K562 (cell line): ENCODE results near the gene PDZD8. TPM values are rescaled to one million over a fixed set of nuclear protein-coding genes. Genes with fewer than 3 reads are reported as not detected.

Experiments used
- BRCA1 ChIP-seq, 2 experiments: fragments of 450-650 bp in 1 of 2; sonication (generic) in 1 of 2; formaldehyde crosslinking in 1 of 2; IDR thresholded peaks; 2 replicates each; pipeline versions ENCODE4 v1.5.0 to v1.6.1; 2017 to 2020; ENCODE audit warnings: mild to moderate bottlenecking in 1 of 2, missing genetic modification reagents in 1 of 2
- CTBP1 ChIP-seq: fragments of 450-650 bp; IDR thresholded peaks from 2 replicates; pipeline ENCODE4 v1.6.1; 2016; ENCODE audit warnings: borderline replicate concordance
- ELF1 ChIP-seq: fragments of 200-800 bp; sonication (Bioruptor generic); IDR thresholded peaks from 2 replicates; pipeline ENCODE4 v1.6.1; 2016; ENCODE audit warnings: missing genetic modification characterization, missing compliant biosample characterization
- POLR2AphosphoS2 ChIP-seq: IDR thresholded peaks from 2 replicates; pipeline ENCODE4 v1.6.1; 2012; ENCODE audit warnings: low read length, improper control_type of control experiment
- PTBP1 ChIP-seq: fragments of 200-400 bp; formaldehyde crosslinking; IDR thresholded peaks from 2 replicates; pipeline ENCODE4 v1.6.1; 2017; ENCODE audit warnings: low read depth, low read length
- RBM22 ChIP-seq: fragments of 200-400 bp; formaldehyde crosslinking; IDR thresholded peaks from 2 replicates; pipeline ENCODE4 v1.6.1; 2018; ENCODE audit warnings: low read length, low read depth; ENCODE audit not compliant: poor library complexity, severe bottlenecking
- REST ChIP-seq, 2 experiments: fragments of 450-650 bp; formaldehyde crosslinking in 1 of 2; IDR thresholded peaks; 2 replicates each; pipeline versions ENCODE4 v1.4.0 to v1.6.1; 2014 to 2020; ENCODE audit warnings: mild to moderate bottlenecking in 2 of 2, borderline replicate concordance in 1 of 2, low read depth in 1 of 2
- SMARCC2 ChIP-seq: fragments of 450-650 bp; IDR thresholded peaks from 2 replicates; pipeline ENCODE4 v1.6.1; 2017; ENCODE audit warnings: antibody characterized with exemption, moderate library complexity, mild to moderate bottlenecking, low read depth
- SP2 ChIP-seq: IDR thresholded peaks from 2 replicates; pipeline ENCODE4 v1.6.1; 2011; ENCODE audit warnings: mild to moderate bottlenecking, low read depth, low read length, moderate library complexity; ENCODE audit not compliant: poor library complexity, severe bottlenecking; ENCODE audit errors: extremely low read depth
- SRSF7 ChIP-seq: fragments of 200-400 bp; formaldehyde crosslinking; optimal IDR thresholded peaks from 2 replicates; pipeline ENCODE3; 2017; ENCODE audit warnings: mild to moderate bottlenecking, low read depth, low read length
- YY1 ChIP-seq, 3 experiments: IDR thresholded peaks; 2 replicates each; pipeline ENCODE4 v1.6.1; 2011; ENCODE audit warnings: low read length in 2 of 3, mild to moderate bottlenecking in 2 of 3, moderate library complexity in 2 of 3, borderline replicate concordance in 1 of 3, control low read depth in 1 of 3, low read depth in 1 of 3; ENCODE audit not compliant: insufficient read depth in 3 of 3, insufficient replicate concordance in 2 of 3, control insufficient read depth in 1 of 3, insufficient read length in 1 of 3; ENCODE audit errors: extremely low read depth in 1 of 3
- ZNF217 ChIP-seq: sonication (generic); formaldehyde crosslinking; IDR thresholded peaks from 2 replicates; pipeline ENCODE4 v1.8.0; 2022; ENCODE audit warnings: mild to moderate bottlenecking, missing genetic modification reagents
- ZNF384 ChIP-seq: IDR thresholded peaks from 2 replicates; pipeline ENCODE4 v1.6.1; 2012; ENCODE audit warnings: low read depth, low read length, improper control_type of control experiment
- polyA plus RNA-seq, 8 experiments: library from polyadenylated mRNA; depleted of rRNA in 4 of 8; stranded (reverse) in 5 of 8; unstranded in 3 of 8; fragments of >200 nt; fragmentation: Nextera tagmentation in 2 of 8; fragmentation: Illumina TruSeq in 1 of 8; extraction: Ambion mirVana in 2 of 8; extraction: Trizol in 1 of 8; gene quantifications; 2 replicates each; pipeline versions ENCODE4 v1.2.1 to v1.2.3, GENCODE V29; 2011 to 2014; ENCODE audit warnings: inconsistent platforms in 1 of 8, missing spikeins in 1 of 8
- total RNA-seq, 7 experiments: library from RNA; depleted of rRNA in 6 of 7; stranded (reverse); fragments of >200 nt in 6 of 7; fragmentation: Illumina TruSeq in 2 of 7; extraction: Trizol in 2 of 7; gene quantifications; 2 replicates each; pipeline versions ENCODE4 v1.2.1 to v1.2.3, GENCODE V29; 2011 to 2021; ENCODE audit warnings: low replicate concordance in 1 of 7
- TF ChIP-seq, protein P1 (sequence below): sonication (generic); formaldehyde crosslinking; IDR thresholded peaks from 2 replicates; pipeline ENCODE4 v1.8.1; 2022; ENCODE audit warnings: missing genetic modification reagents
- TF ChIP-seq, protein P2 (sequence below), 2 experiments: fragments of 250-450 bp in 1 of 2; fragments of 450-650 bp in 1 of 2; sonication (Bioruptor Pico) in 1 of 2; IDR thresholded peaks; 2 replicates each; pipeline versions ENCODE4 v1.6.1 to v1.8.0; 2016 to 2021; ENCODE audit warnings: mild to moderate bottlenecking in 2 of 2, moderate library complexity in 2 of 2, missing compliant biosample characterization in 1 of 2, missing genetic modification characterization in 1 of 2

Gene PDZD8
- total and polyA plus RNA-seq, 9 of the 15 experiments (the other 6 are each of a cell fraction or from before 2014, with no cell fraction given) = 5.5 to 53.4 (median 36.8) TPM

GRCh38 chr10:117272195-117273076, 102.8 kb downstream of the PDZD8 start (continued):
- TF ChIP-seq SMARCC2 (no peak), ZNF384 (no peak), SP2 (no peak), RBM22 (no peak), ELF1 (0 out of 2 replicates have a peak, but pooled peaks have one; percentile 40), POLR2AphosphoS2 (no peak), PTBP1 (no peak), REST (IDR thresholded peaks at IDR 0.05; ENCODE audit: borderline replicate concordance) (no peak), REST (CRISPR knock-in tag; IDR thresholded peaks at IDR 0.05; ENCODE audit: low read depth) (no peak), SRSF7 (no peak), BRCA1 (IDR thresholded peaks at IDR 0.05) (no peak), BRCA1 (CRISPR knock-in tag; IDR thresholded peaks at IDR 0.05) (no peak), ZNF217 (CRISPR knock-in tag) (no peak), YY1 (IDR thresholded peaks at IDR 0.05; ENCODE audit: borderline replicate concordance in 1 of 3, control insufficient read depth in 1 of 3, extremely low read depth in 1 of 3, insufficient read depth in 3 of 3, insufficient read length in 1 of 3, insufficient replicate concordance in 2 of 3, low read depth in 1 of 3, low read length in 2 of 3) (no peak), CTBP1 (no peak)
- TF ChIP-seq, protein P1, sequence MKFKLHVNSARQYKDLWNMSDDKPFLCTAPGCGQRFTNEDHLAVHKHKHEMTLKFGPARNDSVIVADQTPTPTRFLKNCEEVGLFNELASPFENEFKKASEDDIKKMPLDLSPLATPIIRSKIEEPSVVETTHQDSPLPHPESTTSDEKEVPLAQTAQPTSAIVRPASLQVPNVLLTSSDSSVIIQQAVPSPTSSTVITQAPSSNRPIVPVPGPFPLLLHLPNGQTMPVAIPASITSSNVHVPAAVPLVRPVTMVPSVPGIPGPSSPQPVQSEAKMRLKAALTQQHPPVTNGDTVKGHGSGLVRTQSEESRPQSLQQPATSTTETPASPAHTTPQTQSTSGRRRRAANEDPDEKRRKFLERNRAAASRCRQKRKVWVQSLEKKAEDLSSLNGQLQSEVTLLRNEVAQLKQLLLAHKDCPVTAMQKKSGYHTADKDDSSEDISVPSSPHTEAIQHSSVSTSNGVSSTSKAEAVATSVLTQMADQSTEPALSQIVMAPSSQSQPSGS (CRISPR knock-in tag) = no peak
- TF ChIP-seq, protein P2, sequence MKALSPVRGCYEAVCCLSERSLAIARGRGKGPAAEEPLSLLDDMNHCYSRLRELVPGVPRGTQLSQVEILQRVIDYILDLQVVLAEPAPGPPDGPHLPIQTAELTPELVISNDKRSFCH (CRISPR knock-in tag; IDR thresholded peaks at IDR 0.05) = no peak
- TF ChIP-seq, protein P2 (tag; IDR thresholded peaks at IDR 0.05) = no peak
